Bronchial epithelial cell (primary cell): Measurements from ENCODE around the gene CERS1. TPM values are rescaled to one million over a fixed set of nuclear protein-coding genes. Genes with fewer than 3 reads are reported as not detected.
A peak's percentile ranks its signal among the peaks of the same experiment; 100 is the strongest.

Experiments used
- DNase-seq: peaks from one replicate; pipeline ENCODE4 v3.0.0-alpha.2; 2010; ENCODE audit warnings: low read depth
- FAIRE-seq: peaks from 2 replicates; lab custom pipeline; 2011; peaks lifted over from hg19 to GRCh38; lab: Jason Lieb, UNC
- H3K27me3 ChIP-seq: 2 replicates; pipeline ENCODE4 v1.5.1; 2011; ENCODE audit warnings: low read length; ENCODE audit not compliant: control insufficient read depth, insufficient read depth
- H3K36me3 ChIP-seq: 2 replicates; pipeline ENCODE4 v1.5.1; 2011; ENCODE audit warnings: low read length; ENCODE audit not compliant: control insufficient read depth, insufficient read depth
- H3K4me3 ChIP-seq: 2 replicates; pipeline ENCODE4 v1.5.1; 2011; ENCODE audit warnings: mild to moderate bottlenecking, low read depth, low read length, control low read depth
- CTCF ChIP-seq: IDR thresholded peaks from 2 replicates; pipeline ENCODE4 v1.5.1; 2011; ENCODE audit warnings: mild to moderate bottlenecking, moderate library complexity, low read length, control low read depth, inconsistent platforms; ENCODE audit not compliant: insufficient read depth, severe bottlenecking
- total RNA-seq: library from RNA; depleted of rRNA; stranded (reverse); fragments of >200 nt; gene quantifications from 2 replicates; pipeline ENCODE4 v1.2.1, GENCODE V29; 2014

CERS1 gene
- total RNA-seq, 1 donor from 2014 or later: 0.26 TPM

- no peak for FAIRE-seq
- no peak for TF ChIP-seq CTCF
- H3K4me3 ChIP-seq: no peak overlapping the region
- peaks cover 10% of the 10 kb centered on the region for H3K27me3 ChIP-seq
- no peak for DNase-seq
- H3K36me3 ChIP-seq: peaks cover 3% of the 10 kb centered on the region
These were observed 1.4 kb upstream of the CERS1 start for GRCh38 chr19:18897094-18898029.

- no peak for FAIRE-seq
- TF ChIP-seq CTCF: peak; percentile 9
- no peak overlapping the region for H3K4me3 ChIP-seq
These were observed 473 bp upstream of the CERS1 start for GRCh38 chr19:18896421-18896841.

GRCh38 chr19:18895038-18895823, 727 bp downstream of the CERS1 start:
- DNase-seq (no peak), FAIRE-seq (no peak)
- Histone ChIP-seq H3K4me3 (peak overlapping the region; percentile 25), H3K27me3 (peaks cover 10% of the 10 kb centered on the region), H3K36me3 (peaks cover 2% of the 10 kb centered on the region)
- TF ChIP-seq CTCF: peak; percentile 29

More at GRCh38 chr19:18896421-18896841, 473 bp upstream of the CERS1 start:
- Histone ChIP-seq H3K27me3 (peaks cover 10% of the 10 kb centered on the region), H3K36me3 (peaks cover 3% of the 10 kb centered on the region)
- DNase-seq: no peak

- Histone ChIP-seq H3K27me3 (peaks cover 10% of the 10 kb centered on the region), H3K4me3 (no peak overlapping the region)
- no peak for FAIRE-seq
These were observed 1.5 kb downstream of the CERS1 start for GRCh38 chr19:18894254-18895037.

More at GRCh38 chr19:18894254-18895037, 1.5 kb downstream of the CERS1 start:
- peaks cover 2% of the 10 kb centered on the region for H3K36me3 ChIP-seq
- no peak for TF ChIP-seq CTCF
- DNase-seq: no peak
